Effector memory CD8-positive, alpha-beta T cell (primary cell): ENCODE measurements around the gene MYO1F.
"Not testable (repeated sequence)": the region's sequence is repeated elsewhere in the genome, so short reads cannot be mapped to it uniquely, and the experiment has no call there.

ENCODE experiments used
- ATAC-seq: fragments of 150-1000 bp; cut with Tn5 transposase; replicated peaks from 2 replicates; pipeline ENCODE4 v1.10.0; 2021; ENCODE audit warnings: mild to moderate bottlenecking, moderate library complexity
- DNase-seq, 3 experiments: peaks; one replicate each; pipeline ENCODE4 v3.0.0; 2021
- H3K27ac Mint-ChIP-seq, 2 donors: one replicate each; pipeline ENCODE4 v1.8.0; 2022; ENCODE audit warnings: mild to moderate bottlenecking in 2 of 2, mixed read lengths in 2 of 2, moderate library complexity in 2 of 2
- H3K27me3 Mint-ChIP-seq, 2 donors: one replicate each; pipeline ENCODE4 v1.8.0; 2022; ENCODE audit warnings: mixed read lengths in 2 of 2
- H3K36me3 Mint-ChIP-seq: one replicate; pipeline ENCODE4 v1.8.0; 2022; ENCODE audit warnings: mild to moderate bottlenecking, moderate library complexity, mixed read lengths; ENCODE audit not compliant: insufficient read depth
- H3K4me1 Mint-ChIP-seq, 2 donors: one replicate each; pipeline ENCODE4 v1.8.0; 2022; ENCODE audit warnings: low read depth in 2 of 2, mixed read lengths in 2 of 2
- H3K4me3 Mint-ChIP-seq, 2 donors: one replicate each; pipeline ENCODE4 v1.8.0; 2022; ENCODE audit warnings: mild to moderate bottlenecking in 2 of 2, mixed read lengths in 2 of 2, moderate library complexity in 2 of 2
- H3K9me3 Mint-ChIP-seq, 2 donors: one replicate each; pipeline ENCODE4 v1.8.0; 2022; ENCODE audit warnings: mixed read lengths in 2 of 2

Gene MYO1F

DNA sequence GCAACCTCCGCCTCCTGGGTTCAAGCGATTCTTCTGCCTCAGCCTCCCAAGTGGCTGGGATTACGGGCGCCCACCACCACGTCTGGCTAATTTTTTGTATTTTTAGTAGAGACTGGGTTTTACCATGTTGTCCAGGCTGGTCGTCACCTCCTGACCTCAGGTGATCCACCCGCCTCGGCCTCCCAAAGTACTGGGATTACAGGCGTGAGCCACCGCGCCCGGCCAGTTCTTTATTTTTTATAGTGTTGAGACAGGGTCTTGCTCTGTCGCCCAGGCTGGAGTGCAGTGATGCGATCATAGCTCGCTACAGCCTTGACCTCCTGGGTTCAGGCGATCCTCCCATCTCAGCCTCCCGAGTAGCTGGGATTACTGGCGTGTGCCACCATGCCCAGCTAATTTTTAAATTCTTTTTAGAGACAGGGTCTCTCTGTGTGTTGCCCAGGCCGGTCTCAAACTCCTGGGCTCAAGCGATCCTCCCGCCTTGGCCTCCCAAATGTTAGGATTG is 62.7 kb downstream of the MYO1F start:
- not testable (repeated sequence) for H3K27me3 Mint-ChIP-seq, ATAC-seq, DNase-seq, H3K9me3 Mint-ChIP-seq
- Mint-ChIP-seq H3K36me3 (peaks cover 43% of the 10 kb centered on the region), H3K4me3 (peak overlapping the region; percentile 89 to 91), H3K27ac (peak overlapping the region; percentile 97 to 99), H3K4me1 (peaks cover 42 to 49% of the 10 kb centered on the region in 2 donors)

DNA sequence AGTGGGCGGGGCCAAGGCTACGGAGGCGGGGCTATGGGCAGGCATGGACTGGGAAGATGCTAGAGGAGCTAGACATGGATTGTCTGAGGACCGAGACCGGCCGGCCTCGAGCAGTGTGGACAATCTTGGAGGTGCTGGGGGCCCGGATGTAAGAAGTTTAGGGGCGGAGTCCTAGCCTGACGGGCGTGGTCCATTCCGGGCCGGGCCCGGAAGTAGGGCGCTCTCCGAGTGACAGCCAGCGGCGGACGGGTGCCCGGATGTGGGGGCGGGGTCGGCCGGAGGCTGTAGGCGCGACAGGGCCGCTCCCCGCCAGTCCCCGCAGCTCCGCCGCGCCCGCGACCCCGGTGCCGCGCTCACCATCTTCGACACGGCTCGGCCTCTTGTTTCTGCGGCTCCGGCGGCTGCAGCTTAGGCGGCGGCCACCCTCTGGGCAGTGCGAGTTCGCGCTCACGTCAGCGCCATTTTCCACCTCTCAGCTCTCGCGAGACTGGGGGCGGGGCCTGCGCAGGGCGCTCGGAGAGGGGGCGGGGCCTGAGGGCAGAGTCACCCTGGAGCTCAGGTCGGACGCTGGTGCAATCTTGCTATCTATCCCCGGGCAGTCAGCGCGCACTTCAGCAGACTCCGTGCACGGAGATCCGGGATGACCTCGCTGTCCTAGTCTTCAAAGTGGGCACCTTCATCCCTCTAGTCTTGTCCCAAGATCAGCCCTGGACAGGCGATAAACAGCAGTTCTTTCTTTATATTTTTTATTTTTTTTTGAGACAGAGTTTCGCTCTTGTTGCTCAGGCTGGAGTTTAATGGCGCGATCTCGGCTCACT is 63.3 kb downstream of the MYO1F start, which contains the start of gene ZNF414:
ZNF414 (minus strand) TSS at position 481 of the 818 bp plus-strand sequence; CDS start at position 360, 121 bp downstream.
- peak; percentile 95 to 98 (median 97) for DNase-seq
- Mint-ChIP-seq H3K36me3 (peaks cover 47% of the 10 kb centered on the region), H3K4me3 (peak within 1 kb of the TSS; percentile 89 to 91), H3K27ac (peak within 1 kb of the TSS; percentile 97 to 99), H3K9me3 (no peaks in the 10 kb centered on the region), H3K4me1 (peaks cover 42 to 49% of the 10 kb centered on the region in 2 donors), H3K27me3 (no peaks in the 10 kb centered on the region)
- ATAC-seq = peak; percentile 73

DNA sequence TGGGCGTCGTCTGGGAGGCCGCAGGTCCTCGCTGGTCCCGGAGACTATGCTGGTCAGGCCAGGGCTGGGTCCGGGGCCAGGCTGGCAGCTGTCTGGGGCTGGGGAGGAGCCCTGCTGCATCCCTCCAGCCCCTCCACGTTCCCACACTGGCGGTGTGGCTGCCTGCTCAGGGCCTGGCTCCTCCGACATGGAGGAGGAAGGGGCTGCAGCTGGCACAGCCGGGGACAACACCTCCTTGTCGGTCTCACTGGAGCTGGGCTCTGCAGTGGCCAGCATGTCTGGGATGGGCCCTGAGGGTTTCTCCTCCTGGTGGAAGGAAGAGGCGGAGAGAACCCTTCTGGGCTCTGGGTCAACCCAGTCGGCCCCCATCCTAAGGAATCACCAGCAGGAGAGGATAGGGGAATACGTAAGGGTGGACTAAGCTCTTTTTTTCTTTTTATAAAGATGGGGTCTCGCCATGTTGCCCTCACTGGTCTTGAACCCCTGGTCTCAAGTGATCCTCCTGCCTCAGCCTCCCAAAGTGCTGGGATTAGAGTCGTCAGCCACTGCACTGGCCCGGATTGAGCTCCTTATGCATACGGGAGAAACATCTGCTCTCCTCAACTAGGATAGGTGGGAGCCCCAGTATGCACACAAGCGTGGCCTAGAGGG is 64.1 kb downstream of the MYO1F start:
- ATAC-seq = no peak
- peaks cover 45% of the 10 kb centered on the region for H3K36me3 Mint-ChIP-seq
- no peak for DNase-seq
- H3K4me3 Mint-ChIP-seq = peak overlapping the region; percentile 89 to 91
- H3K27ac Mint-ChIP-seq = peak overlapping the region; percentile 97 to 99
- peaks cover 37 to 42% of the 10 kb centered on the region in 2 donors for H3K4me1 Mint-ChIP-seq
- no peaks in the 10 kb centered on the region for H3K9me3 Mint-ChIP-seq
- H3K27me3 Mint-ChIP-seq = no peaks in the 10 kb centered on the region

DNA sequence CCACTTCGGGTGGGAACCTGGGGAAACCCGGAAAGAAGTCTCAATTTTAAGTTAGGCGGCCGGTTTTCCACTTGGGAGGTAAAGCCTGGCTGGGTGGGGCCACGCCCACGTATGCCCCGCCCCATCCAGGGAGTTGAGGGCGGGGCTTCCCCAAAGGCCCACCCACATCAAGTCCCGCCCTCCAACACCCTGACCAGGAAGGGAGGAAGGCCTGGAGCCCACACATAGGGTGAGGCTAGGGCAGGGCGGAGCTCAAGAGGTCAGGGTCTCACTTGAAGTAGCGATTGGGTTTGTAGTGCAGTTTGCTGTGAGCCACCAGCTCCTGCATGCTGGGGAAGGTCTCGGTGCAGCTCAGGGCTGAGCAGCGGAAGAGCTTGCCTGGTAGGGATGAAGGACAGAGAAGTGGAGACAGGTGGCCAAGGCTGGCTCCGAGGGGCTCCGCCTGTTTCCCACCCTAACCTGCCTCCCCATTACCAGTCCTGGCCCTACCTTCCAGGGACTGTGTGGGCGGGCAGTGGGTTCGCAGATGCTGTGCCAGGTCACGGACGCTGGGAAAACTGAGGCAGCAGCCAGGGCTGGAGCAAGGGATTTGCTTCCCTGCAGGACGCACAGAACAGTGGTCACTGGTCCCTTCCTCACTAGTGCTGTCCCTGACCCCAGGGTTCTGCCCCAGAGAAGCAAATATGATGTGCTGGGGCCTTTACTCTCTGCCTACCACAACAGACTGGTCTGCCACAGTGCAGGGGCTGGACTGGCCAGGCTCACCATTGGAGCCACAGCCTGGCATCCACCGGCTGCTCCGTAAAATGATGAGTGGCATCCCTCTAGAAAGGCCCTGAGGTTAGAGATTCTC is 64.9 kb downstream of the MYO1F start:
- no peaks in the 10 kb centered on the region for H3K9me3 Mint-ChIP-seq
- H3K4me3 Mint-ChIP-seq = peak overlapping the region in 1 of 2 donors; percentile 48
- DNase-seq = no peak

DNA sequence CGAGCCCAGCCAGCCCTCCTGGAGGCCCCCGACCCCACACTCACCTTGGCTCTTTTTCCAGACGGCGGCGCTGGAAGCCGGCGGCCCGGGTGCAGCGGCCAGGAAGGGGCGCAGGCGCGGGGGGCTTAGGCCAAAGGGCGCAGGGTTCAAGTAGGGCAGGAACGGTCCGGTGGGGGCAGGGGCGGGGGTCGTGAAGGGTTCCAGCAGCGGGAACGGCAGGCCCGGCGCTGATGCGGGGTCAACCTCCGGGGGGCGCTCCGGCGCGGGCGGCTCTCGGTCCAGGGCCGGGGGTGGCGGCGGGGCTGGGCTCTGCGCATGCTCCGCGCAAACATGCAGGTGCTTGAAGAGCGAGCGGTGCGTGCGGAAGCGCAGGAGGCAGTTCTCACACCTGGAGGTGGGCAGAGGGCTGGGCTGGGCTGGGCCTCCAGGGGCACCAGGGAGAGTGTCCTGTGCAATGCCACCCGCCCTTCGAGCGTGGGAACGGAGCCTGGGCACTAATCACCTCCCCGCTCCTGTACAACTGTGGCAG is 65.6 kb downstream of the MYO1F start:
- H3K27ac Mint-ChIP-seq = no peak overlapping the region
- H3K4me1 Mint-ChIP-seq = peaks cover 27 to 29% of the 10 kb centered on the region in 2 donors
- H3K27me3 Mint-ChIP-seq = no peaks in the 10 kb centered on the region
- DNase-seq (no peak), ATAC-seq (no peak)
- no peaks in the 10 kb centered on the region for H3K9me3 Mint-ChIP-seq
- H3K4me3 Mint-ChIP-seq = peak overlapping the region in 1 of 2 donors; percentile 48
- H3K36me3 Mint-ChIP-seq = peaks cover 37% of the 10 kb centered on the region

More for the DNA sequence above, 64.9 kb downstream of the MYO1F start:
- no peak for ATAC-seq
- Mint-ChIP-seq H3K36me3 (peaks cover 44% of the 10 kb centered on the region), H3K27ac (no peak overlapping the region), H3K27me3 (no peaks in the 10 kb centered on the region), H3K4me1 (peaks cover 30 to 34% of the 10 kb centered on the region in 2 donors)

DNA sequence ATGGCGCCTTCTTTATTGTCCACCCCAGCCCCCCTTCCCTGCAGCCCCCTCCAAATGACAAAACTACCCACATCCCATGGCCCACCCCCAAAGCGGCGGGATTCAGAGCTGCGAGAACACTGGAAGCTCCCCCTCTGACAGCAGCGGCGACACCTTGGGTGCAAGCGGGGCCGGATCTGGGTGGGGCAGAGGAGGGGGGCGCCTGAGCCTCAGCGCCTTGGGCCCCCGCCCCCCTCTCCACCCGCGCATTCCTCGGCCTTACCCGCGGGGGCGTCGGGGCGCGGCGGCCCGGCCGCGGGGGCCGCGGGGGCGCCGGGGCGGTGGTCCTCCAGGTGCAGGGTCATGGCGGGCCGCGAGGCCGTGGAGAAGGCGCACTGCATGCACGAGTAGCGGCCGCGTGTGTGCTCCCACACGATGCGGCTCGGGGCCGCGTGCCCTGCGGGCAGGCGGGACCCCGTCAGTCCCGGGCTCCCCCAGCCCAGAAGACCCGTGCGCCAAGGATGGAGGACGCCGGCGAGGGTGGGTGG is 66.6 kb downstream of the MYO1F start:
- Mint-ChIP-seq H3K27ac (no peak overlapping the region), H3K36me3 (peaks cover 36% of the 10 kb centered on the region), H3K4me1 (peaks cover 25 to 28% of the 10 kb centered on the region in 2 donors), H3K4me3 (no peak overlapping the region), H3K27me3 (no peaks in the 10 kb centered on the region), H3K9me3 (no peaks in the 10 kb centered on the region)
- ATAC-seq (no peak), DNase-seq (no peak)

DNA sequence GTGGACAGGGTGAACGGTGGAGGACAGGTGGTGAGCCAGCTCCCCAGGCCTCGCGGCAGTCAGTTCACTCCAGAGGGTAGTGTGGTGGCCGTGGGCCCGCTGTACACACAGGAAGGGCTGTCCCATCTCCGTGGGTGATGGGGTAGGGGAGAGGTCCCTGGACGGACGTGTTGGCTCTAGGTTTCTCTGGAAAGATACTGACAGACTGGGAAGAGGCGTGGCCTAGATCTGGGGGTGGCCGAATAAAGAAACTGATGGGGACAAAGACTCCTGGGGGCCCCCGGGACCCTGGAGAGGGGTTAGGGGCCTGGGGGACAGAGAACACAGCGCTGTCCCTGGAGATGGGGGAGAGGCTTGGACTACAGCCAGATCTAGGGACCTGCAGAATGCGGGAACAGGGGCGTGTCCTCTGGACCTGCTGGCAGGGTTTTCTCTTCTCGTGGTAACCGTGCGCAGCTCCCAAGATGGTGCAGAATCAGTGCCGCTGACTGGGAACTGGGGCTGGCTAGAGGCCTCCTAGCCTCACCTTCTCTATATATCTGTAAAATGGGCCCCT is 70.8 kb downstream of the MYO1F start:
- H3K4me1 Mint-ChIP-seq = peaks cover 11 to 21% of the 10 kb centered on the region in 2 donors
- H3K27ac Mint-ChIP-seq = peak overlapping the region; percentile 71 to 87
- no peak for ATAC-seq
- H3K36me3 Mint-ChIP-seq = peaks cover 24% of the 10 kb centered on the region
- no peaks in the 10 kb centered on the region for H3K27me3 Mint-ChIP-seq
- DNase-seq = no peak
- H3K4me3 Mint-ChIP-seq = peak overlapping the region; percentile 93 to 95
- no peaks in the 10 kb centered on the region for H3K9me3 Mint-ChIP-seq

DNA sequence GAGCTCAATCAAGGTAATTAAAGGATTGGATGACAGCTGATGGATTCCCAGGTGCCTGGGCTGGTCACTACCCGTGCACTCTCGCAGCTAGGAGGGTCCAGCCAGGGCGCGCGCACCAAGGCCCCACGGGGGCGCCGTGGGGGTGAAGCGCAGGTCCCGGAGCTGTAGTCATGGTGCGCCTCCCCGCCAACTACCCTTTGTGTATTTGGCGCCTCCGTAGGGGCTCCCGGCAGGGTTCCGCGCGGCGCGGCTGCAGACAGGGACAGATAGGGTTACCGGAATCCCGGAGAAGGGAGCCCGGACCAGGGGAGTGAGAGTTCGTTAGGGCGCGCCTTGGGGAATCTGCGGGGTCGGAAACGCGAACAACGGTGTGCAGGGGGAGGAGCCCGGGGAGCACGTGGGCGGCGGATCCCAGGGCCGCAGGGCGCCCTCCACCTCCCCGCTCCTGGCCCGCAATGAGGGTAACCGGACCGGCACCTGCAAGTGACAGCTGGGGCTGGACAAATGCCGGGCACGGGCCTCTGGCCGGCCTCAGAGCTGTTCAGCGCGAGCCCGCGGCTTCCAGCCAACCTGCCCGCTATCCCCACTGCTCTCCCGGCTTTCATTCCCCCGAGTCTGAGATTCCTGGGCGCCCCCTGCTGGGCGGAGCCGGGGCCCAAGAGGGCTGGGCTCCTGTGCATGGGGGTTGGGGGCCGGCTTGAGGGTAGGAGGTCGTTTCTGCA is 71.4 kb downstream of the MYO1F start:
- no peaks in the 10 kb centered on the region for H3K9me3 Mint-ChIP-seq
- peak overlapping the region; percentile 93 to 95 for H3K4me3 Mint-ChIP-seq
- DNase-seq (peak; percentile 56 to 63 (median 57)), ATAC-seq (peak; percentile 71)
- H3K4me1 Mint-ChIP-seq = peaks cover 11 to 22% of the 10 kb centered on the region in 2 donors
- peak overlapping the region; percentile 71 to 87 for H3K27ac Mint-ChIP-seq
- H3K36me3 Mint-ChIP-seq = peaks cover 27% of the 10 kb centered on the region
- no peaks in the 10 kb centered on the region for H3K27me3 Mint-ChIP-seq

DNA sequence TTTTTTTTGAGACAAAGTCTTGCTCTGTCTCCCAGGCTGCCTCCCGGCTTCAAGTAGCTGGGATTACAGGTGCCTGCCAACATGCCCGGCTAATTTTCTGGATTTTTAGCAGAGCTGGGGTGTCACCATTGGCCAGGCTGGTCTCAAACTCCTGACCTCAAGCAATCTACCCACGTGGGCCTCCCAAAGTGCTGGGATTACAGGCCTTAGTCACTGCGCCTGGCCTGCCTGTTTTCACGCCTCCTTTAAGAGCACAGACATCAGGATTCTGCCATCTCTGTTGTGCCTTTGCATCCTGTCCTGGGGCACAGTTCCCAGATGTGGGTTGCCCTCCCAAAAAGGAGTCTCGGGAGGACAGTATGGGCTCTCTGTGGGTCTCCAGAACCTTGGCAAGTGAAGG is 72.3 kb downstream of the MYO1F start:
- ATAC-seq (no peak), DNase-seq (no peak)
- H3K36me3 Mint-ChIP-seq = peaks cover 25% of the 10 kb centered on the region
- H3K4me3 Mint-ChIP-seq = peak overlapping the region; percentile 93 to 95
- H3K27ac Mint-ChIP-seq = no peak overlapping the region
- H3K4me1 Mint-ChIP-seq = peaks cover 11 to 22% of the 10 kb centered on the region in 2 donors
- no peaks in the 10 kb centered on the region for H3K9me3 Mint-ChIP-seq
- no peaks in the 10 kb centered on the region for H3K27me3 Mint-ChIP-seq

DNA sequence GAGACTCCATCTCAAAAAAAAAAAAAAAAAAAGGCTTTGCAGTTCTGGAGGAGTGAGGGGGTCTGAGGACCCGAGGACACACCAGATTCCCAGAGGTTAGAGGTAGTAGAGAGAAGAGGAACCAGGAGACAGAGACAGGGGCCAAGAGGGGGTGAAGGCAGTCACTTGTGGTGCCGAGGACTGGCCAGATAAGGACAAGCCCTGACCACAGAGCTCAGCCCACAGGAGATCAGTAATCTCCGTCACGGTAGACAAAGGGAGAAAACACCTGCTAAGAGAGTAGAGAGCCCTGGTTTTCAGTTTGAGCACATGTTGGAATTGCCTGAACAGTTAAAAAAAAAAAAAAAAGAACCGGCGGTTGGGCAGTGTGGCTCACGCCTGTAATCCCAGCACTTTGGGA is 73.1 kb downstream of the MYO1F start:
- DNase-seq (no peak), ATAC-seq (no peak)
- Mint-ChIP-seq H3K36me3 (peaks cover 21% of the 10 kb centered on the region), H3K27me3 (no peaks in the 10 kb centered on the region), H3K27ac (no peak overlapping the region), H3K4me3 (peak overlapping the region; percentile 47 to 93), H3K9me3 (no peaks in the 10 kb centered on the region), H3K4me1 (peaks cover 11 to 22% of the 10 kb centered on the region in 2 donors)

DNA sequence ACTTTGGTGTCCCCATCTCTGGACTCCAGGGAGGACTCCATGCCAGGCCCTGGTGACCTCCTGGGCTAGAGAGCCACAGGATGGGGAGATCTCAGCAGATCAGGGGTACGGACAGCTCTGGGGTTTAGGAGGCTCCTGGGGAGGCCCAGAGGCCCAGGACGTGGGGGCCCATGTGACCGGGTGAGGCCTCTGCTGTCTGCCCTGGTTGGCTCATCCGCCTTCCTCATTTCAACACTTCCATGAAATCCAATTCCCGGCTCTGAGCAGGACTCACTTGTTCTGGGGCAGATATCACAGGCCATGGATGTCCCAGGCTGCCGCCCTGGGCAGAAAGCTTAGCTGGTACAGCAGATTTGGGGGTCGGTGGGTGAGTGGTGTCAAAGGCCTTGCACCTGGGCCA is 73.7 kb downstream of the MYO1F start:
- Mint-ChIP-seq H3K27me3 (no peaks in the 10 kb centered on the region), H3K27ac (peak overlapping the region in 1 of 2 donors; percentile 17), H3K4me1 (peaks cover 11 to 22% of the 10 kb centered on the region in 2 donors), H3K9me3 (no peaks in the 10 kb centered on the region), H3K4me3 (peak overlapping the region in 1 of 2 donors; percentile 93), H3K36me3 (peaks cover 20% of the 10 kb centered on the region)
- DNase-seq = no peak
- no peak for ATAC-seq

DNA sequence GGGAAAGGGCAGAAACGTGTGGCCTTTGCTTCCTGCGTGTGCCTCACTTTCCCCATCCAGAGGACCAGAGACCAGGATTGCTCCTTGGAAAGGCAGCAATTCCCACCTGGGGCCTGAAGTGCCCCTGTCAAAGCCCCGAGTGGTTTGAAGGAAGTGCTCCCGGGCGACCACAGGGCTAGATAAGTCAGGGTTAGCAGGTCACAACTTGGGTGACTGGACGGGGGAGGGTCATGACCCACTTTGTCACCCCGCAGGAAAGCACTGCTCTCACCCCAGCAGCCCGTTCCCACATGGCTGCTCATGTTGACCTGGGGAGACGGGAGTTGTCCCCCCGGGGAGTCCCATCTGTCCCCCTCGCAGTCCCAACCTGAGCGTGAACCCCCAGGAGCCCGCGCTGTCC is 75.3 kb downstream of the MYO1F start:
- Mint-ChIP-seq H3K36me3 (peaks cover 16% of the 10 kb centered on the region), H3K27ac (no peak overlapping the region), H3K9me3 (no peaks in the 10 kb centered on the region), H3K27me3 (no peaks in the 10 kb centered on the region), H3K4me3 (peak overlapping the region in 1 of 2 donors; percentile 49), H3K4me1 (peaks cover 11 to 22% of the 10 kb centered on the region in 2 donors)
- ATAC-seq (peak; percentile 50), DNase-seq (no peak)
